Measurements from ENCODE around the gene RAB18.

- TF ChIP-seq CTCF (IDR thresholded peaks at IDR 0.05) (no peak), ZFX (IDR thresholded peaks at IDR 0.05; ENCODE audit: borderline replicate concordance) (no peak)
These were observed 43.4 kb downstream of the RAB18 start for GRCh38 chr10:27547482-27547881.

Measured in 22Rv1 (cell line).